SKM-1 treated with dmso at 0.1 percent for 144 hours (cell line): ENCODE results near the gene CCDC73.
A peak's percentile ranks its signal among the peaks of the same experiment; 100 is the strongest.
"Not testable (repeated sequence)": the region's sequence is repeated elsewhere in the genome, so short reads cannot be mapped to it uniquely, and the experiment has no call there.

ENCODE experiments used
- DNase-seq: peaks from one replicate; lab custom pipeline; 2025; ENCODE audit not compliant: unreplicated experiment; lab: John Stamatoyannopoulos, UW

The CCDC73 gene

GRCh38 chr11:32809313-32809712 is 14.9 kb upstream of the CCDC73 start:
- peak; percentile 83 for DNase-seq

GRCh38 chr11:32796425-32796824 is 2.0 kb upstream of the CCDC73 start:
- no peak for DNase-seq

GRCh38 chr11:32792948-32793475 is 1.4 kb downstream of the CCDC73 start:
- DNase-seq = peak; percentile 53

GRCh38 chr11:32792111-32792947 is 2.1 kb downstream of the CCDC73 start:
- DNase-seq = no peak

- DNase-seq = no peak
Observed at GRCh38 chr11:32790916-32791315, 3.5 kb downstream of the CCDC73 start.

- DNase-seq = no peak
Observed at GRCh38 chr11:32786811-32787210, 7.7 kb downstream of the CCDC73 start.

GRCh38 chr11:32785262-32785661 is 9.2 kb downstream of the CCDC73 start:
- DNase-seq = no peak

GRCh38 chr11:32781721-32782120 is 12.7 kb downstream of the CCDC73 start:
- DNase-seq = no peak

- not testable (repeated sequence) for DNase-seq
Observed at GRCh38 chr11:32780839-32781238, 13.6 kb downstream of the CCDC73 start.

GRCh38 chr11:32779136-32779535 is 15.3 kb downstream of the CCDC73 start:
- peak; percentile 62 for DNase-seq

GRCh38 chr11:32775908-32776307 is 18.6 kb downstream of the CCDC73 start:
- no peak for DNase-seq

GRCh38 chr11:32774081-32774480 is 20.4 kb downstream of the CCDC73 start:
- no peak for DNase-seq

- DNase-seq = no peak
Observed at GRCh38 chr11:32772731-32773130, 21.7 kb downstream of the CCDC73 start.

- not testable (repeated sequence) for DNase-seq
Observed at GRCh38 chr11:32761774-32762173, 32.7 kb downstream of the CCDC73 start.

GRCh38 chr11:32758291-32758690 is 36.2 kb downstream of the CCDC73 start:
- no peak for DNase-seq

GRCh38 chr11:32753181-32753580 is 41.3 kb downstream of the CCDC73 start:
- DNase-seq = not testable (repeated sequence)

- no peak for DNase-seq
Observed at GRCh38 chr11:32752001-32752400, 42.5 kb downstream of the CCDC73 start.

GRCh38 chr11:32751381-32751780 is 43.1 kb downstream of the CCDC73 start:
- no peak for DNase-seq

- no peak for DNase-seq
Observed at GRCh38 chr11:32729976-32730375, 64.5 kb downstream of the CCDC73 start.

GRCh38 chr11:32723332-32723731 is 71.1 kb downstream of the CCDC73 start:
- DNase-seq = no peak

GRCh38 chr11:32722255-32722654 is 72.2 kb downstream of the CCDC73 start:
- no peak for DNase-seq

GRCh38 chr11:32713496-32713895 is 81.0 kb downstream of the CCDC73 start:
- DNase-seq = no peak

GRCh38 chr11:32708978-32709377 is 85.5 kb downstream of the CCDC73 start:
- DNase-seq = not testable (repeated sequence)
